ENCODE measurements around the gene NUDT1. TPM values are rescaled to one million over a fixed set of nuclear protein-coding genes. Genes with fewer than 3 reads are reported as not detected.

Gene NUDT1
- 82.6 to 117 TPM (median 104 TPM) in 5 replicates for total RNA-seq (2022; extraction: Qiagen RNA extraction)

DNA sequence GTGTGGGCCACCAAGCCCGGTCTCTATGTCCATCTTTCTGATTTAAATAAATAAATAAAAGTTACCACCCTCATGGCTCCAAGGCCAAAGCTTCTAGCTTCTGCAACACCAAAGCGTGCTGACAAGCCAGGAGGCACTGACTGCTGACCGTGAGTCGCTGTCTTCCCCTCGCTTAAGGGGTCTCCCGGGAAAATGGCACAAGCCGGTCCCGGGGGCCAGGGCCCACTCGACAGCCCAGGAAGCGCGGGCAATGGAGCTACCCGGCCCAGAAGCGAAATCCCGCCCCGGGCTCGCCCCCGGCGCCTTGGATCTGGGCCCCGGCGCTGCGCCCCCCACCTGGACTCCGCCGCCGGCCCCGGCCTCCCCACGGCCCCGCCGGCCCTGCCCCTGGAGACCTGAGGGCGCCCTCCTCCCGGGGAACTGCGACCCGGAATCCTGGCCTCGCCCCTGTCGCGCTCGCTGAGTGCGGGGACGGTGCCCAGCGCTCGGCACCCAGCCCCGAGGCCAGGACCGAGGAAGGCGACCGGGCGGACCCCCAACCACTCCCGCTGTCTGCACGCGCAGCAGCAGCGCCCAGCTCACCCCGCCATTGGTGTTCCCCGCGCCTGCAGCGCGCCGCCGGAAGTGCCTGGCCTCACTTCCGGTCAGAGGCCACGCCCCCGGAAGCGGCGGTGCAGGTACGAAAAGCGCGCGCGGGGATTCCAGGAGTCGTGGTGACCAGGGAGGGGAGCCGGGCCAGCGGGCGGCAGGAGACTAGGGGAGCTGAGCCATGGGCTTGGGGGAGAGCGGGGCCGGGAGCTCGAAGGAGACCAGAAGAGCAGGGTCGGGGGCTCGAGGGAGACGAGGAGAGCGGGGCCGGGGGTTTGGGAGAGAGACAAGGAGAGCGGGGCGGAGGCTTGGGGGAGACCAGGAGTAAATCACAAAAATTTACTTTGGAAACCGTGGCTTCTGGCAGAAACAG lies at the start of gene NUDT1, which contains the start of gene MRM2:
Gene NUDT1 (plus strand): TSS at position 647 of the 961 bp plus-strand sequence. CDS start 2,349 bp downstream, outside the sequence.
Gene MRM2 (minus strand): TSS at position 626 of the 961 bp plus-strand sequence. CDS start 36 bp downstream, at position 590.

DNA sequence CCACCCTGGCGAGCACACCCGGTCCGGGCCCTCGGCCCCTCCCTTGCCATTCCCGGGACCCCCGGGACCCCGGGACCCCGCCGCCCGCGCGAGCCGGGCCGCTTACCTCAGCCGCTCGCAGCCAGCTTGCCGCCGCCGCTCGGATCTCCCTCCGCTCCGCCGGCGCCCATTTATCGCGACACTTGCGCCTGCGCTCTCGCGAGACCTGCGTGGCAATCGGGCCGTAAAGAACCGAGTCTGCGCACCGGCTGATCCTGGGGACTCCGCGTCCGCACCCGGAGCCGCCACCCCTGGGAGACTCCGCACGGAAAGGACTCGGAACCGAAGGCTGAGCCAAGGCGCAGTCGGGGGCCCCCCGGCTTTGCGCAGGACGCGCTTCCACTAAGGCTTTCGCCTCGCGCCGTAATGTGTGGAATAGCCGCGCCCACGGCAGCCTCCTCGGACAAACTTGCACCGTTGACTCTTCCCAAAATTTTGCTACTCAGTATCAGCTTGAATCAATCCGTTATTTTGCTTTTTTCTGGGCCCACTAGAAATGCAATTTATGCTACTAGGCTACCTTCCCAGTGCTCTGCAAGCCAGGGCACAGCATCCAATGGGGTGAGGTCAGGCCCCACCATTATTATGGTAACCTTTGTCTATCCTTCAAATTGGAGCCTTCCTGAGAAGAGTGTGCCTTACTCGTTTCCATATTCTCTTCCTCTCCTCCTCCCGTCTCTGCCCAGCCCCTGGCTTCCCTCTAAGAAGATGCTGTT lies 9.1 kb upstream of the NUDT1 start, which contains the start of gene MAD1L1:
Gene MAD1L1 (minus strand): TSS at position 180 of the 755 bp plus-strand sequence. CDS start 2,812 bp downstream, outside the sequence.

Other genes starting within 250 kb of the NUDT1 start
- 19.5 to 26.6 TPM (median 23.7 TPM) in 5 replicates for gene MAD1L1, start 9.3 kb upstream of the NUDT1 start, total RNA-seq (2022; extraction: Qiagen RNA extraction)
- 52.3 to 53.6 TPM (median 53.1 TPM) in 5 replicates for gene MRM2, start within 50 bp of the NUDT1 start, total RNA-seq (2022; extraction: Qiagen RNA extraction)
- gene SNX8, start 72.2 kb downstream of the NUDT1 start, total RNA-seq (2022; extraction: Qiagen RNA extraction) = 79.3 to 128 TPM (median 117 TPM) in 5 replicates
- gene EIF3B, start 112.6 kb downstream of the NUDT1 start, total RNA-seq (2022; extraction: Qiagen RNA extraction) = 216 to 266 TPM (median 224 TPM) in 5 replicates
- gene CHST12, start 161.4 kb downstream of the NUDT1 start, total RNA-seq (2022; extraction: Qiagen RNA extraction) = 7.5 to 15.6 TPM (median 12.3 TPM) in 5 replicates
- not detected in 5 replicates for gene GRIFIN, start 234.2 kb downstream of the NUDT1 start, total RNA-seq (2022; extraction: Qiagen RNA extraction)